GM12878 (cell line): ENCODE data around the gene ITIH2. TPM values are rescaled to one million over a fixed set of nuclear protein-coding genes. Genes with fewer than 3 reads are reported as not detected.

Experiments
- ATAC-seq: fragments of 200-7000 bp; cut with Tn5 transposase; 3 replicates; pipeline ENCODE4 v1.9.1; 2020; ENCODE audit warnings: mild to moderate bottlenecking, moderate library complexity
- BruUV-seq: library from RNA; stranded (reverse); fragments of 400-500 nt; replicated peaks from 2 replicates; lab custom pipeline; 2021; lab: Mats Ljungman, UMichigan
- CTCF ChIA-PET: fragments of 300-600 bp; sonication (Branson Sonifier 250); formaldehyde crosslinking; extraction: SDS; loops from one replicate; lab custom pipeline; 2021; ENCODE audit warnings: inconsistent platforms; lab: Yijun Ruan, JAX
- POLR2A ChIA-PET: fragments of 350-600 bp; formaldehyde crosslinking; extraction: SDS; loops from one replicate; lab custom pipeline; 2021; ENCODE audit warnings: inconsistent platforms; lab: Charles Lee
- RAD21 ChIA-PET: fragments of 300-600 bp; sonication (Branson Sonifier 250); formaldehyde crosslinking; loops from one replicate; lab custom pipeline; 2023; ENCODE audit warnings: antibody characterized with exemption; ENCODE audit not compliant: unreplicated experiment; lab: Charles Lee
- SMC1A ChIA-PET: fragments of 300-600 bp; sonication (Branson Sonifier 250); formaldehyde crosslinking; loops from one replicate; lab custom pipeline; 2023; ENCODE audit not compliant: unreplicated experiment, uncharacterized antibody; lab: Charles Lee
- DNase-seq: peaks from one replicate; pipeline ENCODE4 v3.0.0-alpha.2; 2011; ENCODE audit warnings: low read depth, low spot score
- FAIRE-seq: peaks from 3 replicates; lab custom pipeline; 2011; peaks lifted over from hg19 to GRCh38; lab: Jason Lieb, UNC
- H2AFZ ChIP-seq: 2 replicates; pipeline ENCODE4 v1.6.0; 2011; ENCODE audit warnings: low read depth, low read length, control low read depth; ENCODE audit not compliant: control insufficient read depth
- H3K27ac ChIP-seq: 2 replicates; pipeline ENCODE4 v1.5.1; 2011; ENCODE audit warnings: control low read depth; ENCODE audit not compliant: control insufficient read depth, insufficient read depth
- H3K27me3 ChIP-seq, 2 experiments: replicated peaks in 1 of 2; 2 replicates each; pipeline versions ENCODE4 v1.6.0 to v1.6.1; 2011; ENCODE audit warnings: low read length in 1 of 2; ENCODE audit not compliant: control insufficient read depth in 2 of 2, insufficient read depth in 2 of 2
- H3K36me3 ChIP-seq, 2 experiments: 2 replicates each; pipeline ENCODE4 v1.5.1; 2011; ENCODE audit warnings: low read length in 1 of 2; ENCODE audit not compliant: control insufficient read depth in 2 of 2, insufficient read depth in 2 of 2
- H3K4me1 ChIP-seq: 2 replicates; pipeline ENCODE4 v1.6.1; 2011; ENCODE audit warnings: mild to moderate bottlenecking, low read length, moderate library complexity, mixed read lengths; ENCODE audit not compliant: control insufficient read depth, insufficient read depth
- H3K4me2 ChIP-seq: 2 replicates; pipeline ENCODE4 v1.6.0; 2011; ENCODE audit warnings: control low read depth; ENCODE audit not compliant: control insufficient read depth, insufficient read depth
- H3K4me3 ChIP-seq: fragments of 200-600 bp; sonication (generic); 2 replicates; pipeline ENCODE4 v1.5.1; 2016
- H3K79me2 ChIP-seq: 2 replicates; pipeline ENCODE4 v1.6.0; 2011; ENCODE audit warnings: low read length; ENCODE audit not compliant: control insufficient read depth, insufficient read depth
- H3K9ac ChIP-seq: 2 replicates; pipeline ENCODE4 v1.8.0; 2011; ENCODE audit warnings: low read length, control low read depth, mixed read lengths; ENCODE audit not compliant: control insufficient read depth, insufficient read depth
- H3K9me3 ChIP-seq: replicated peaks from 3 replicates; pipeline ENCODE4 v1.5.1; 2011; ENCODE audit warnings: mild to moderate bottlenecking, low read length; ENCODE audit not compliant: control insufficient read depth, insufficient read depth
- H4K20me1 ChIP-seq: 2 replicates; pipeline ENCODE4 v1.6.0; 2011; ENCODE audit not compliant: control insufficient read depth, insufficient read depth
- BMI1 ChIP-seq: fragments of 450-650 bp; IDR thresholded peaks from 2 replicates; pipeline ENCODE4 v1.6.1; 2016; ENCODE audit warnings: mild to moderate bottlenecking, moderate library complexity, borderline replicate concordance
- PBX3 ChIP-seq: IDR thresholded peaks from 2 replicates; pipeline ENCODE4 v1.6.1; 2011; ENCODE audit warnings: mild to moderate bottlenecking, low read depth, low read length, moderate library complexity; ENCODE audit not compliant: insufficient replicate concordance
- PML ChIP-seq: IDR thresholded peaks from 2 replicates; pipeline ENCODE4 v1.6.1; 2012; ENCODE audit warnings: low read length, inconsistent platforms
- RAD21 ChIP-seq: IDR thresholded peaks from 2 replicates; pipeline ENCODE4 v1.6.1; 2011; ENCODE audit warnings: mild to moderate bottlenecking, low read depth, low read length, moderate library complexity; ENCODE audit not compliant: insufficient read depth
- SIX5 ChIP-seq: IDR thresholded peaks from 2 replicates; pipeline ENCODE4 v1.6.1; 2011; ENCODE audit warnings: mild to moderate bottlenecking, low read depth, low read length, moderate library complexity; ENCODE audit not compliant: severe bottlenecking
- SREBF1 ChIP-seq: IDR thresholded peaks from 2 replicates; pipeline ENCODE4 v1.6.1; 2012; ENCODE audit warnings: mild to moderate bottlenecking, low read length
- TARDBP ChIP-seq: IDR thresholded peaks from 2 replicates; pipeline ENCODE4 v1.6.1; 2016; ENCODE audit warnings: borderline replicate concordance
- YY1 ChIP-seq: IDR thresholded peaks from 2 replicates; pipeline ENCODE4 v1.6.1; 2011; ENCODE audit warnings: low read depth, mild to moderate bottlenecking, low read length
- ZBTB33 ChIP-seq: fragments of 450-650 bp; IDR thresholded peaks from 2 replicates; pipeline ENCODE4 v1.6.1; 2017; ENCODE audit warnings: mild to moderate bottlenecking
- ZBTB4 ChIP-seq: fragments of 450-650 bp; formaldehyde crosslinking; IDR thresholded peaks from 2 replicates; pipeline ENCODE4 v1.4.0; 2022; ENCODE audit warnings: mild to moderate bottlenecking, moderate library complexity
- ZNF207 ChIP-seq: fragments of 450-650 bp; IDR thresholded peaks from 2 replicates; pipeline ENCODE4 v1.6.1; 2014; ENCODE audit warnings: antibody characterized with exemption, mild to moderate bottlenecking, borderline replicate concordance
- ZZZ3 ChIP-seq: IDR thresholded peaks from 2 replicates; pipeline ENCODE4 v1.6.1; 2011; ENCODE audit warnings: low read depth; ENCODE audit not compliant: control insufficient read depth, insufficient read length
- WGBS: methylation state at CpG from one replicate; pipeline ENCODE4 v1.1.6; 2016; ENCODE audit warnings: low lambda C conversion rate; ENCODE audit not compliant: insufficient replicate concordance, insufficient coverage; ENCODE audit errors: missing lambda C conversion rate; 5-methylcytosine and 5-hydroxymethylcytosine counted together
- in situ Hi-C: fragments of 300-500 bp; cut with MboI; formaldehyde crosslinking; loops from 9 replicates; pipeline ENCODE4 v1.14.3; 2018; ENCODE audit warnings: mixed read lengths
- intact Hi-C: fragments of 100-400 bp; cut with micrococcal nuclease; formaldehyde crosslinking; loops from one replicate; pipeline ENCODE4 v1.14.2; 2022; ENCODE audit not compliant: unreplicated experiment
- polyA plus RNA-seq, 11 experiments: library from polyadenylated mRNA; depleted of rRNA in 4 of 11; unstranded in 6 of 11; stranded (reverse) in 5 of 11; fragments of >200 nt; fragmentation: Nextera tagmentation in 4 of 11; fragmentation: Illumina TruSeq in 1 of 11; extraction: Ambion mirVana in 4 of 11; extraction: Trizol in 1 of 11; gene quantifications; 1 replicate in 1 of 11; 2 replicates in 10 of 11; pipeline versions ENCODE4 v1.2.1 to v1.2.3, GENCODE V29; 2011 to 2016; ENCODE audit warnings: inconsistent platforms in 2 of 11, missing spikeins in 2 of 11, low read depth in 1 of 11
- total RNA-seq, 4 experiments: library from RNA; depleted of rRNA in 3 of 4; stranded (reverse); fragments of >200 nt in 3 of 4; fragmentation: Illumina TruSeq in 1 of 4; extraction: Trizol in 1 of 4; gene quantifications; 2 replicates each; pipeline versions ENCODE4 v1.2.1 to v1.2.3, GENCODE V29; 2013 to 2021
- TF ChIP-seq, protein P1 (sequence below): IDR thresholded peaks from 2 replicates; pipeline ENCODE4 v1.6.1; 2012; ENCODE audit warnings: improper control_type of control experiment, low read depth, low read length; ENCODE audit not compliant: insufficient replicate concordance

The ITIH2 gene
- total and polyA plus RNA-seq, 10 of the 15 experiments (the other 5 are each of a cell fraction or from before 2014, with no cell fraction given) = 0.05 to 0.72 (median 0.53) TPM; not detected in 7

DNA sequence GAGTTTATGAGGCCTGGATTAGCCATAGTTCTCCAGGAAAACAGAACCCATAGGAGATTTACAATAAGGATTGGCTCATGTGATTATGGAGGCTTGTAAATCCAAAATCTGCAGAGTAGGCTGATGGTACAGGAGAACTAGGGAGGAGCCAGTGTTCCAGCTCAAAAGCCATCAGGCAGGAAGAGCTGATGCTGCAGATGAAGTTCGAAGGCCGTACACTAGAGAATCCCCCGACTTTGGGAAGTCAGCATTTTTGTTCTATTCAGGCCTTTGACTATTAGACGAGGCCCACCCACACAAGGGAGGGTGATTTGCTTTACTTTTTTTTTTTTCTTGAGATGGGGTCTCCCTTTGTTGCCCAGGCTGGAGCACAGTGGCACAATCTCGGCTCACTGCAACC lies 47.1 kb downstream of the ITIH2 start:
- Histone ChIP-seq H2AFZ (no peak overlapping the region), H3K36me3 (peaks cover 0 to 11% of the 10 kb centered on the region in 2 experiments; a peak in 2 of 4 replicates), H3K4me3 (no peak overlapping the region), H3K9ac (no peak overlapping the region), H3K4me1 (no peaks in the 10 kb centered on the region), H3K9me3 (no peaks in the 10 kb centered on the region), H3K79me2 (no peaks in the 10 kb centered on the region), H4K20me1 (no peaks in the 10 kb centered on the region), H3K27me3 (no peaks in the 10 kb centered on the region), H3K4me2 (no peak overlapping the region), H3K27ac (no peak overlapping the region)
- intact Hi-C loops (loop anchor here (10.0 kb wide), 1 partner anchor 1555 kb away; no protein-coding TSS in a partner anchor), in situ Hi-C loops (no loop called here)
- BruUV-seq = no TSS peak
- SMC1A ChIA-PET = no interaction called here
- no peak for FAIRE-seq
- ATAC-seq = no peak
- no peak for DNase-seq
- RAD21 ChIA-PET = no interaction called here
- CTCF ChIA-PET = no interaction called here
- WGBS = 94% methylated on average over 5 of the region's 5 CpGs
- POLR2A ChIA-PET = no interaction called here
- TF ChIP-seq ZBTB4 (CRISPR knock-in tag) (no peak), ZBTB33 (no peak), TARDBP (no peak), RAD21 (no peak), ZNF207 (no peak), PML (no peak), SREBF1 (no peak), BMI1 (no peak), PBX3 (no peak), ZZZ3 (no peak), SIX5 (no peak), YY1 (no peak)
- TF ChIP-seq, protein P1, sequence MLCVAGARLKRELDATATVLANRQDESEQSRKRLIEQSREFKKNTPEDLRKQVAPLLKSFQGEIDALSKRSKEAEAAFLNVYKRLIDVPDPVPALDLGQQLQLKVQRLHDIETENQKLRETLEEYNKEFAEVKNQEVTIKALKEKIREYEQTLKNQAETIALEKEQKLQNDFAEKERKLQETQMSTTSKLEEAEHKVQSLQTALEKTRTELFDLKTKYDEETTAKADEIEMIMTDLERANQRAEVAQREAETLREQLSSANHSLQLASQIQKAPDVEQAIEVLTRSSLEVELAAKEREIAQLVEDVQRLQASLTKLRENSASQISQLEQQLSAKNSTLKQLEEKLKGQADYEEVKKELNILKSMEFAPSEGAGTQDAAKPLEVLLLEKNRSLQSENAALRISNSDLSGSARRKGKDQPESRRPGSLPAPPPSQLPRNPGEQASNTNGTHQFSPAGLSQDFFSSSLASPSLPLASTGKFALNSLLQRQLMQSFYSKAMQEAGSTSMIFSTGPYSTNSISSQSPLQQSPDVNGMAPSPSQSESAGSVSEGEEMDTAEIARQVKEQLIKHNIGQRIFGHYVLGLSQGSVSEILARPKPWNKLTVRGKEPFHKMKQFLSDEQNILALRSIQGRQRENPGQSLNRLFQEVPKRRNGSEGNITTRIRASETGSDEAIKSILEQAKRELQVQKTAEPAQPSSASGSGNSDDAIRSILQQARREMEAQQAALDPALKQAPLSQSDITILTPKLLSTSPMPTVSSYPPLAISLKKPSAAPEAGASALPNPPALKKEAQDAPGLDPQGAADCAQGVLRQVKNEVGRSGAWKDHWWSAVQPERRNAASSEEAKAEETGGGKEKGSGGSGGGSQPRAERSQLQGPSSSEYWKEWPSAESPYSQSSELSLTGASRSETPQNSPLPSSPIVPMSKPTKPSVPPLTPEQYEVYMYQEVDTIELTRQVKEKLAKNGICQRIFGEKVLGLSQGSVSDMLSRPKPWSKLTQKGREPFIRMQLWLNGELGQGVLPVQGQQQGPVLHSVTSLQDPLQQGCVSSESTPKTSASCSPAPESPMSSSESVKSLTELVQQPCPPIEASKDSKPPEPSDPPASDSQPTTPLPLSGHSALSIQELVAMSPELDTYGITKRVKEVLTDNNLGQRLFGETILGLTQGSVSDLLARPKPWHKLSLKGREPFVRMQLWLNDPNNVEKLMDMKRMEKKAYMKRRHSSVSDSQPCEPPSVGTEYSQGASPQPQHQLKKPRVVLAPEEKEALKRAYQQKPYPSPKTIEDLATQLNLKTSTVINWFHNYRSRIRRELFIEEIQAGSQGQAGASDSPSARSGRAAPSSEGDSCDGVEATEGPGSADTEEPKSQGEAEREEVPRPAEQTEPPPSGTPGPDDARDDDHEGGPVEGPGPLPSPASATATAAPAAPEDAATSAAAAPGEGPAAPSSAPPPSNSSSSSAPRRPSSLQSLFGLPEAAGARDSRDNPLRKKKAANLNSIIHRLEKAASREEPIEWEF = no peak
